ENCODE measurements around the gene UNC5C. TPM values are rescaled to one million over a fixed set of nuclear protein-coding genes. Genes with fewer than 3 reads are reported as not detected.

The UNC5C gene
- total and polyA plus RNA-seq, 5 donors from 2014 or later: 0.01 to 0.13 TPM; not detected in 3

- Histone ChIP-seq H3K4me3 (ENCODE audit: low read depth, low read length) (no peak overlapping the region), H3K27ac (ENCODE audit: insufficient read depth, low read length, poor library complexity, severe bottlenecking) (no peak overlapping the region), H3K9me3 (ENCODE audit: control insufficient read depth in 2 of 2, low read length in 2 of 2) (no peaks in the 10 kb centered on the region), H3K27me3 (ENCODE audit: control insufficient read depth, insufficient read depth, low read length) (no peaks in the 10 kb centered on the region), H3K4me1 (ENCODE audit: control insufficient read depth, insufficient read depth, low read length, poor library complexity, severe bottlenecking) (no peaks in the 10 kb centered on the region), H3K36me3 (ENCODE audit: control insufficient read depth, insufficient read depth, low read length) (no peaks in the 10 kb centered on the region)
- Mint-ChIP-seq H3K9me3 (no peaks in the 10 kb centered on the region), H3K36me3 (no peaks in the 10 kb centered on the region), H3K4me1 (no peaks in the 10 kb centered on the region), H3K27ac (no peak overlapping the region), H3K4me3 (no peak overlapping the region), H3K27me3 (no peaks in the 10 kb centered on the region)
- no peak for DNase-seq
- ATAC-seq (ENCODE audit: low read depth in 2 of 2): no peak
Measured at GRCh38 chr4:95204873-95205272, 343.9 kb downstream of the UNC5C start.

GRCh38 chr4:95204267-95204844 is 344.4 kb downstream of the UNC5C start:
- H3K27me3 Mint-ChIP-seq: no peaks in the 10 kb centered on the region
- no peaks in the 10 kb centered on the region for H3K36me3 ChIP-seq (ENCODE audit: control insufficient read depth, insufficient read depth, low read length)
- H3K4me1 Mint-ChIP-seq: no peaks in the 10 kb centered on the region
- no peak overlapping the region for H3K27ac Mint-ChIP-seq
- H3K9me3 ChIP-seq (ENCODE audit: control insufficient read depth in 2 of 2, low read length in 2 of 2): no peaks in the 10 kb centered on the region
- no peak for DNase-seq
- H3K4me3 Mint-ChIP-seq: no peak overlapping the region
- H3K4me3 ChIP-seq (ENCODE audit: low read depth, low read length): no peak overlapping the region
- H3K4me1 ChIP-seq (ENCODE audit: control insufficient read depth, insufficient read depth, low read length, poor library complexity, severe bottlenecking): no peaks in the 10 kb centered on the region
- no peak for ATAC-seq (ENCODE audit: low read depth in 2 of 2)
- H3K27me3 ChIP-seq (ENCODE audit: control insufficient read depth, insufficient read depth, low read length): no peaks in the 10 kb centered on the region
- H3K27ac ChIP-seq (ENCODE audit: insufficient read depth, low read length, poor library complexity, severe bottlenecking): no peak overlapping the region
- H3K9me3 Mint-ChIP-seq: no peaks in the 10 kb centered on the region
- no peaks in the 10 kb centered on the region for H3K36me3 Mint-ChIP-seq

- Histone ChIP-seq H3K36me3 (ENCODE audit: control insufficient read depth, insufficient read depth, low read length) (no peaks in the 10 kb centered on the region), H3K4me1 (ENCODE audit: control insufficient read depth, insufficient read depth, low read length, poor library complexity, severe bottlenecking) (no peaks in the 10 kb centered on the region), H3K27ac (ENCODE audit: insufficient read depth, low read length, poor library complexity, severe bottlenecking) (no peak overlapping the region), H3K27me3 (ENCODE audit: control insufficient read depth, insufficient read depth, low read length) (no peaks in the 10 kb centered on the region), H3K4me3 (ENCODE audit: low read depth, low read length) (no peak overlapping the region), H3K9me3 (ENCODE audit: control insufficient read depth in 2 of 2, low read length in 2 of 2) (no peaks in the 10 kb centered on the region)
- Mint-ChIP-seq H3K4me1 (peaks cover 0 to 15% (median 3%) of the 10 kb centered on the region in 4 donors), H3K4me3 (no peak overlapping the region), H3K36me3 (no peaks in the 10 kb centered on the region), H3K27me3 (no peaks in the 10 kb centered on the region), H3K9me3 (no peaks in the 10 kb centered on the region), H3K27ac (no peak overlapping the region)
- DNase-seq (no peak), ATAC-seq (ENCODE audit: low read depth in 2 of 2) (no peak)
Measured at GRCh38 chr4:95198961-95199360, 349.8 kb downstream of the UNC5C start.

GRCh38 chr4:95197353-95197752 is 351.4 kb downstream of the UNC5C start:
- DNase-seq (no peak), ATAC-seq (ENCODE audit: low read depth in 2 of 2) (no peak)
- H3K36me3 Mint-ChIP-seq: no peaks in the 10 kb centered on the region
- no peak overlapping the region for H3K4me3 Mint-ChIP-seq
- Histone ChIP-seq H3K27ac (ENCODE audit: insufficient read depth, low read length, poor library complexity, severe bottlenecking) (no peak overlapping the region), H3K9me3 (ENCODE audit: control insufficient read depth in 2 of 2, low read length in 2 of 2) (no peaks in the 10 kb centered on the region), H3K4me3 (ENCODE audit: low read depth, low read length) (no peak overlapping the region), H3K27me3 (ENCODE audit: control insufficient read depth, insufficient read depth, low read length) (no peaks in the 10 kb centered on the region), H3K4me1 (ENCODE audit: control insufficient read depth, insufficient read depth, low read length, poor library complexity, severe bottlenecking) (no peaks in the 10 kb centered on the region), H3K36me3 (ENCODE audit: control insufficient read depth, insufficient read depth, low read length) (no peaks in the 10 kb centered on the region)
- H3K9me3 Mint-ChIP-seq: peaks cover 0 to 1% (median 0%) of the 10 kb centered on the region in 7 donors
- H3K27me3 Mint-ChIP-seq: no peaks in the 10 kb centered on the region
- no peak overlapping the region for H3K27ac Mint-ChIP-seq
- H3K4me1 Mint-ChIP-seq: peaks cover 0 to 31% (median 6%) of the 10 kb centered on the region in 4 donors

GRCh38 chr4:95193391-95194224 is 355.2 kb downstream of the UNC5C start:
- Histone ChIP-seq H3K27me3 (ENCODE audit: control insufficient read depth, insufficient read depth, low read length) (no peaks in the 10 kb centered on the region), H3K9me3 (ENCODE audit: control insufficient read depth in 2 of 2, low read length in 2 of 2) (no peaks in the 10 kb centered on the region), H3K27ac (ENCODE audit: insufficient read depth, low read length, poor library complexity, severe bottlenecking) (no peak overlapping the region), H3K36me3 (ENCODE audit: control insufficient read depth, insufficient read depth, low read length) (no peaks in the 10 kb centered on the region), H3K4me1 (ENCODE audit: control insufficient read depth, insufficient read depth, low read length, poor library complexity, severe bottlenecking) (no peaks in the 10 kb centered on the region), H3K4me3 (ENCODE audit: low read depth, low read length) (no peak overlapping the region)
- H3K27me3 Mint-ChIP-seq: no peaks in the 10 kb centered on the region
- no peak for ATAC-seq (ENCODE audit: low read depth in 2 of 2)
- DNase-seq: no peak
- H3K4me3 Mint-ChIP-seq: peak overlapping the region in 2 of 4 donors; percentile 16 to 84
- peaks cover 0 to 2% (median 0%) of the 10 kb centered on the region in 7 donors for H3K9me3 Mint-ChIP-seq
- H3K4me1 Mint-ChIP-seq: peaks cover 4 to 54% (median 16%) of the 10 kb centered on the region in 4 donors
- peak overlapping the region in 1 of 3 donors; percentile 78 for H3K27ac Mint-ChIP-seq
- no peaks in the 10 kb centered on the region for H3K36me3 Mint-ChIP-seq

GRCh38 chr4:95191537-95191936 is 357.2 kb downstream of the UNC5C start:
- Mint-ChIP-seq H3K4me1 (peaks cover 4 to 61% (median 17%) of the 10 kb centered on the region in 4 donors), H3K4me3 (no peak overlapping the region), H3K27me3 (no peaks in the 10 kb centered on the region), H3K9me3 (peaks cover 0 to 2% (median 0%) of the 10 kb centered on the region in 7 donors), H3K27ac (no peak overlapping the region), H3K36me3 (no peaks in the 10 kb centered on the region)
- no peak overlapping the region for H3K27ac ChIP-seq (ENCODE audit: insufficient read depth, low read length, poor library complexity, severe bottlenecking)
- H3K4me3 ChIP-seq (ENCODE audit: low read depth, low read length): no peak overlapping the region
- DNase-seq: no peak
- no peaks in the 10 kb centered on the region for H3K9me3 ChIP-seq (ENCODE audit: control insufficient read depth in 2 of 2, low read length in 2 of 2)
- H3K4me1 ChIP-seq (ENCODE audit: control insufficient read depth, insufficient read depth, low read length, poor library complexity, severe bottlenecking): no peaks in the 10 kb centered on the region
- H3K36me3 ChIP-seq (ENCODE audit: control insufficient read depth, insufficient read depth, low read length): no peaks in the 10 kb centered on the region
- no peaks in the 10 kb centered on the region for H3K27me3 ChIP-seq (ENCODE audit: control insufficient read depth, insufficient read depth, low read length)
- no peak for ATAC-seq (ENCODE audit: low read depth in 2 of 2)

- H3K27me3 ChIP-seq (ENCODE audit: control insufficient read depth, insufficient read depth, low read length): no peaks in the 10 kb centered on the region
- no peak for ATAC-seq (ENCODE audit: low read depth in 2 of 2)
- no peaks in the 10 kb centered on the region for H3K36me3 ChIP-seq (ENCODE audit: control insufficient read depth, insufficient read depth, low read length)
- no peaks in the 10 kb centered on the region for H3K36me3 Mint-ChIP-seq
- peak overlapping the region in 1 of 3 donors; percentile 42 for H3K27ac Mint-ChIP-seq
- H3K9me3 ChIP-seq (ENCODE audit: control insufficient read depth in 2 of 2, low read length in 2 of 2): no peaks in the 10 kb centered on the region
- H3K4me3 ChIP-seq (ENCODE audit: low read depth, low read length): no peak overlapping the region
- peaks cover 0 to 2% (median 0%) of the 10 kb centered on the region in 7 donors for H3K9me3 Mint-ChIP-seq
- no peak for DNase-seq
- no peaks in the 10 kb centered on the region for H3K27me3 Mint-ChIP-seq
- H3K4me1 Mint-ChIP-seq: peaks cover 4 to 61% (median 17%) of the 10 kb centered on the region in 4 donors
- no peaks in the 10 kb centered on the region for H3K4me1 ChIP-seq (ENCODE audit: control insufficient read depth, insufficient read depth, low read length, poor library complexity, severe bottlenecking)
- no peak overlapping the region for H3K27ac ChIP-seq (ENCODE audit: insufficient read depth, low read length, poor library complexity, severe bottlenecking)
- H3K4me3 Mint-ChIP-seq: no peak overlapping the region
Measured at GRCh38 chr4:95190751-95191436, 357.9 kb downstream of the UNC5C start.
